Measurements from ENCODE around the gene ADIRF. TPM values are rescaled to one million over a fixed set of nuclear protein-coding genes. Genes with fewer than 3 reads are reported as not detected.
"Not testable (repeated sequence)": the region's sequence is repeated elsewhere in the genome, so short reads cannot be mapped to it uniquely, and the experiment has no call there.

Gene ADIRF
- total RNA-seq, 1 experiment from 2014 or later = not detected

DNA sequence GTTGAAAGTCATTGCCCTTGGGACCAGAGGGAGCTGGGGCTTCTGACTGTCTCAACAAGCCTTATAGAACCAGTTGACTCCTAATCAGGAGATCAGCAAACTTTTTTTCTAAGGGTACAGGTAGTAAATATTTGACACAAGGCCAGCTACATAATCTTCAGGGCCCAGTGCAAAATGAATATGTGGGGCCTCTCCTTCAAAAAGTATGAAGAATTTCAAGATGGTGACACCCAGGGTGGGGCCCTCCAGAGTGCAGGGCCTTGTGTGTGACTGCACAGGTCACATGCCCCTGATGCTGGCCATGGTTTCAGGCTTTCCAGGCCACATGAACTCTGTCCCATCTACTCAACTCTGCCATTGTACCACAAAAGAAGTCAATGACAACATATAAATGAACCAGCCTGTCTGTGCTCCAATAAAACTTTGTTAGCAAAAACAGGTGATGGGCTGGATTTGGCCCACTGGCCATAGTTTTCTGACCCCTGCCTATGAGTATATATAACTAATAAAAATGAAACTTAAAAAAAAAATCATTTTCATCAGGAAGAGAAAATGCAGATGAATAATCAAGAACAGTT, 17.0 kb upstream of the ADIRF start:
- H3K4me1 ChIP-seq (ENCODE audit: insufficient read depth, low read length, poor library complexity, severe bottlenecking) = peaks cover 25% of the 10 kb centered on the region
- TF ChIP-seq, protein P1, sequence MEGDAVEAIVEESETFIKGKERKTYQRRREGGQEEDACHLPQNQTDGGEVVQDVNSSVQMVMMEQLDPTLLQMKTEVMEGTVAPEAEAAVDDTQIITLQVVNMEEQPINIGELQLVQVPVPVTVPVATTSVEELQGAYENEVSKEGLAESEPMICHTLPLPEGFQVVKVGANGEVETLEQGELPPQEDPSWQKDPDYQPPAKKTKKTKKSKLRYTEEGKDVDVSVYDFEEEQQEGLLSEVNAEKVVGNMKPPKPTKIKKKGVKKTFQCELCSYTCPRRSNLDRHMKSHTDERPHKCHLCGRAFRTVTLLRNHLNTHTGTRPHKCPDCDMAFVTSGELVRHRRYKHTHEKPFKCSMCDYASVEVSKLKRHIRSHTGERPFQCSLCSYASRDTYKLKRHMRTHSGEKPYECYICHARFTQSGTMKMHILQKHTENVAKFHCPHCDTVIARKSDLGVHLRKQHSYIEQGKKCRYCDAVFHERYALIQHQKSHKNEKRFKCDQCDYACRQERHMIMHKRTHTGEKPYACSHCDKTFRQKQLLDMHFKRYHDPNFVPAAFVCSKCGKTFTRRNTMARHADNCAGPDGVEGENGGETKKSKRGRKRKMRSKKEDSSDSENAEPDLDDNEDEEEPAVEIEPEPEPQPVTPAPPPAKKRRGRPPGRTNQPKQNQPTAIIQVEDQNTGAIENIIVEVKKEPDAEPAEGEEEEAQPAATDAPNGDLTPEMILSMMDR (conservative IDR thresholded peaks at IDR 0.05; ENCODE audit: low read depth, low read length) = no peak
- TF ChIP-seq EZH2 (IDR thresholded peaks at IDR 0.05; ENCODE audit: borderline replicate concordance, low read depth, low read length, poor library complexity, severe bottlenecking) = no peak
- POLR2A ChIA-PET (ENCODE audit: low non-redundant PET) = no interaction called here
- no peaks in the 10 kb centered on the region for H3K9me3 ChIP-seq (ENCODE audit: low read depth, low read length, poor library complexity, severe bottlenecking)
- no peak overlapping the region for H3K27ac ChIP-seq (ENCODE audit: low read depth, low read length, poor library complexity, severe bottlenecking)
- CTCF ChIA-PET = interaction anchor here (0.8 kb wide), 1 partner anchor 15 kb away, joined by 3 read pairs; no protein-coding TSS in a partner anchor
- DNase-seq (ENCODE audit: low spot score) = no peak
- H3K36me3 ChIP-seq (ENCODE audit: insufficient read depth, low read length, poor library complexity, severe bottlenecking) = no peaks in the 10 kb centered on the region
- intact Hi-C loops (cut with micrococcal nuclease; ENCODE audit: unreplicated experiment) = no loop called here
- H3K4me3 ChIP-seq (ENCODE audit: low read depth, low read length, poor library complexity, severe bottlenecking) = no peak overlapping the region
- BruUV-seq (replicated peaks) = no TSS peak
- H3K27me3 ChIP-seq (replicated peaks; ENCODE audit: insufficient read depth, low read depth, low read length, poor library complexity) = no peaks in the 10 kb centered on the region

DNA sequence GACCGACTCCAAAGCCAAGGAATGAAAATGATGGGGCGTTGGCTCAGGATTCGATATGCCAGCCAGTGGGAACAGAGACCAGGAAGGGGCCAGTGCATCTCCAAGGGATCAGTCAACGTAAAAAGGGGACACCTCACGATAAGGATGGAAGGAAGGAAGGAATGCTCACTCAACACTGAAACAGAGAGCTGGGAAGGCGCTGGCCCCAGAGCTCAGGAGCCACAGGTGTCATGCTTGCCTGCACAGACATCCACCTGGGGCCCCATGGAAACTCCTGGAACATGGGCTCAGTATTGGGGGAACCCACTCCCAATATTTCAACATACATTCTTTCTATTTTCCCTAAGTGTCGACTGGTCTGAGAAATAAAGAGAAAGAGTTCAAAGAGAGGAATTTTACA, 16.2 kb upstream of the ADIRF start:
- POLR2A ChIA-PET (ENCODE audit: low non-redundant PET) = no interaction called here
- no TSS peak for BruUV-seq (replicated peaks)
- intact Hi-C loops (cut with micrococcal nuclease; ENCODE audit: unreplicated experiment) = no loop called here
- Histone ChIP-seq H3K27me3 (replicated peaks; ENCODE audit: insufficient read depth, low read depth, low read length, poor library complexity) (no peaks in the 10 kb centered on the region), H3K36me3 (ENCODE audit: insufficient read depth, low read length, poor library complexity, severe bottlenecking) (no peaks in the 10 kb centered on the region), H3K27ac (ENCODE audit: low read depth, low read length, poor library complexity, severe bottlenecking) (no peak overlapping the region), H3K4me1 (ENCODE audit: insufficient read depth, low read length, poor library complexity, severe bottlenecking) (peaks cover 25% of the 10 kb centered on the region), H3K9me3 (ENCODE audit: low read depth, low read length, poor library complexity, severe bottlenecking) (no peaks in the 10 kb centered on the region), H3K4me3 (ENCODE audit: low read depth, low read length, poor library complexity, severe bottlenecking) (no peak overlapping the region)
- TF ChIP-seq EZH2 (IDR thresholded peaks at IDR 0.05; ENCODE audit: borderline replicate concordance, low read depth, low read length, poor library complexity, severe bottlenecking) = no peak
- TF ChIP-seq, protein P1 (conservative IDR thresholded peaks at IDR 0.05; ENCODE audit: low read depth, low read length) = no peak
- no peak for DNase-seq (ENCODE audit: low spot score)
- CTCF ChIA-PET = interaction anchor here (0.8 kb wide), 1 partner anchor 14 kb away, joined by 3 read pairs; no protein-coding TSS in a partner anchor

DNA sequence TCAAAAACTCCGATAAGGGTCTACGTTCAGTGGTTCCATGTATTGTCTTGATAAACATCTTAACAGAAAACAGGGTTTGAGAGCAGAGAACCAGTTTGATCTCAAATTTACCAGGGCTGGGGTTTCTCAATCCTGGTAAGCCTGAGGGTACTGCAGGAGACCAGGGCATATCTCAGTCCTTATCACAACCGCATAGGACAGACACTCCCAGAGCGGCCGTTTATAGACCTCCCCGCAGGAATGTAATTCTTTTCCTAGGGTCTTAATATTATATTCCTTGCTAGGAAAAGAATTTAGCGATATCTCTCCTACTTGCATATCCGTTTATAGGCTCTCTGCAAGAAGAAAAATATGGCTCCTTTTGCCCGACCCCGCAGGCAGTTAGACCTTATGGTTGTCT, 15.6 kb upstream of the ADIRF start:
- H3K4me3 ChIP-seq (ENCODE audit: low read depth, low read length, poor library complexity, severe bottlenecking); POLR2A ChIA-PET (ENCODE audit: low non-redundant PET); intact Hi-C loops (cut with micrococcal nuclease; ENCODE audit: unreplicated experiment); DNase-seq (ENCODE audit: low spot score); H3K9me3 ChIP-seq (ENCODE audit: low read depth, low read length, poor library complexity, severe bottlenecking); BruUV-seq (replicated peaks); CTCF ChIA-PET; H3K36me3 ChIP-seq (ENCODE audit: insufficient read depth, low read length, poor library complexity, severe bottlenecking); H3K27ac ChIP-seq (ENCODE audit: low read depth, low read length, poor library complexity, severe bottlenecking); H3K27me3 ChIP-seq (replicated peaks; ENCODE audit: insufficient read depth, low read depth, low read length, poor library complexity): not testable (repeated sequence)
- H3K4me1 ChIP-seq (ENCODE audit: insufficient read depth, low read length, poor library complexity, severe bottlenecking) = peaks cover 25% of the 10 kb centered on the region

Measured in A673 (cell line).